Measurements from ENCODE around the gene KRTAP22-1. TPM values are rescaled to one million over a fixed set of nuclear protein-coding genes. Genes with fewer than 3 reads are reported as not detected.

The KRTAP22-1 gene
- total RNA-seq, 1 donor from 2014 or later, result not detected

- FAIRE-seq (no peak), DNase-seq (ENCODE audit: low spot score in 2 of 2) (no peak)
Observed at GRCh38 chr21:30623362-30623761, 22.5 kb downstream of the KRTAP22-1 start.

- FAIRE-seq (no peak), DNase-seq (ENCODE audit: low spot score in 2 of 2) (no peak)
Observed at GRCh38 chr21:30625449-30626165, 24.7 kb downstream of the KRTAP22-1 start.

GRCh38 chr21:30628109-30628508, 27.2 kb downstream of the KRTAP22-1 start:
- no peak for FAIRE-seq
- DNase-seq (ENCODE audit: low spot score in 2 of 2), result no peak

- DNase-seq (ENCODE audit: low spot score in 2 of 2), result no peak
- no peak for FAIRE-seq
Observed at GRCh38 chr21:30629200-30629599, 28.3 kb downstream of the KRTAP22-1 start.

- DNase-seq (ENCODE audit: low spot score in 2 of 2) (no peak), FAIRE-seq (no peak)
Observed at GRCh38 chr21:30634906-30635305, 34.0 kb downstream of the KRTAP22-1 start, which contains the start of gene KRTAP20-2. Gene KRTAP20-2 (plus strand): TSS chr21:30635206. CDS start chr21:30635264, 58 bp downstream.

- DNase-seq (ENCODE audit: low spot score in 2 of 2), result no peak
- no peak for FAIRE-seq
Observed at GRCh38 chr21:30638686-30639085, 37.8 kb downstream of the KRTAP22-1 start.

- FAIRE-seq, result no peak
- DNase-seq (ENCODE audit: low spot score in 2 of 2), result no peak
Observed at GRCh38 chr21:30642564-30642963, 41.7 kb downstream of the KRTAP22-1 start, which contains the start of gene KRTAP20-3. Gene KRTAP20-3 (plus strand): TSS chr21:30642864.

GRCh38 chr21:30646904-30647414, 46.1 kb downstream of the KRTAP22-1 start:
- no peak for DNase-seq (ENCODE audit: low spot score in 2 of 2)
- FAIRE-seq, result no peak

Small RNA genes within 50 kb of the gene (small RNA-seq; reads per million reads assigned to genes)
- gene KRTAP20-1 (not detected), gene KRTAP20-3 (not detected), gene KRTAP20-4 (not detected), gene KRTAP22-1 (not detected), gene KRTAP22-2 (not detected)

Other genes starting within 250 kb of the KRTAP22-1 start
- not detected for gene KRTAP13-2, start 228.8 kb upstream of the KRTAP22-1 start, total RNA-seq
- gene KRTAP13-1, start 205.1 kb upstream of the KRTAP22-1 start, total RNA-seq, result not detected
- gene KRTAP13-3, start 175.2 kb upstream of the KRTAP22-1 start, total RNA-seq, result not detected
- gene KRTAP13-4, start 170.9 kb upstream of the KRTAP22-1 start, total RNA-seq, result not detected
- not detected for gene KRTAP15-1, start 160.8 kb upstream of the KRTAP22-1 start, total RNA-seq
- not detected for gene KRTAP19-1, start 120.7 kb upstream of the KRTAP22-1 start, total RNA-seq
- gene KRTAP19-2, start 113.7 kb upstream of the KRTAP22-1 start, total RNA-seq, result not detected
- not detected for gene KRTAP19-3, start 109.1 kb upstream of the KRTAP22-1 start, total RNA-seq
- not detected for gene KRTAP19-4, start 103.9 kb upstream of the KRTAP22-1 start, total RNA-seq
- gene KRTAP19-5, start 98.9 kb upstream of the KRTAP22-1 start, total RNA-seq, result not detected
- gene KRTAP19-6, start 59.2 kb upstream of the KRTAP22-1 start, total RNA-seq, result not detected
- not detected for gene KRTAP19-7, start 39.8 kb upstream of the KRTAP22-1 start, total RNA-seq
- gene KRTAP22-2, start 10.7 kb upstream of the KRTAP22-1 start, total RNA-seq, result not detected
- not detected for gene KRTAP6-3, start 8.6 kb upstream of the KRTAP22-1 start, total RNA-seq
- not detected for gene KRTAP6-2, start 2.2 kb upstream of the KRTAP22-1 start, total RNA-seq
- gene KRTAP6-1, start 12.8 kb downstream of the KRTAP22-1 start, total RNA-seq, result not detected
- not detected for gene KRTAP20-1, start 15.3 kb downstream of the KRTAP22-1 start, total RNA-seq
- not detected for gene KRTAP20-4, start 19.5 kb downstream of the KRTAP22-1 start, total RNA-seq
- gene KRTAP20-2, start 34.1 kb downstream of the KRTAP22-1 start, total RNA-seq, result not detected
- gene KRTAP20-3, start 41.8 kb downstream of the KRTAP22-1 start, total RNA-seq, result not detected
- not detected for gene KRTAP21-3, start 117.7 kb downstream of the KRTAP22-1 start, total RNA-seq
- gene KRTAP21-2, start 146.2 kb downstream of the KRTAP22-1 start, total RNA-seq, result not detected
- gene KRTAP21-1, start 154.3 kb downstream of the KRTAP22-1 start, total RNA-seq, result not detected
- gene KRTAP8-1, start 212.2 kb downstream of the KRTAP22-1 start, total RNA-seq, result not detected
- not detected for gene KRTAP7-1, start 228.7 kb downstream of the KRTAP22-1 start, total RNA-seq